HEK293 (cell line): ENCODE data around the gene FRMD4B.

Experiments used
- ZFP41 ChIP-seq: fragments of 450-650 bp; formaldehyde crosslinking; IDR thresholded peaks from 2 replicates; pipeline ENCODE4 v1.5.1; 2016; ENCODE audit warnings: missing biosample characterization, missing genetic modification characterization, borderline replicate concordance
- ZNF132 ChIP-seq: fragments of 450-650 bp; formaldehyde crosslinking; IDR thresholded peaks from 2 replicates; pipeline ENCODE4 v1.5.1; 2017; ENCODE audit warnings: missing biosample characterization, missing genetic modification characterization, borderline replicate concordance
- ZNF555 ChIP-seq: fragments of 450-650 bp; formaldehyde crosslinking; conservative IDR thresholded peaks from 2 replicates; pipeline ENCODE4 v1.5.1; 2017; ENCODE audit warnings: missing biosample characterization, mild to moderate bottlenecking, missing genetic modification characterization, inconsistent platforms
- ZNF707 ChIP-seq: fragments of 450-650 bp; formaldehyde crosslinking; IDR thresholded peaks from 2 replicates; pipeline ENCODE4 v1.5.1; 2016; ENCODE audit warnings: missing biosample characterization, missing genetic modification characterization
- TF ChIP-seq, protein P1 (sequence below): fragments of 450-650 bp; formaldehyde crosslinking; IDR thresholded peaks from 2 replicates; pipeline ENCODE4 v1.5.1; 2016; ENCODE audit warnings: missing biosample characterization, missing genetic modification characterization
- TF ChIP-seq, protein P2 (sequence below): fragments of 450-650 bp; formaldehyde crosslinking; IDR thresholded peaks from 2 replicates; pipeline ENCODE4 v1.5.1; 2016; ENCODE audit warnings: missing biosample characterization, missing genetic modification characterization

DNA sequence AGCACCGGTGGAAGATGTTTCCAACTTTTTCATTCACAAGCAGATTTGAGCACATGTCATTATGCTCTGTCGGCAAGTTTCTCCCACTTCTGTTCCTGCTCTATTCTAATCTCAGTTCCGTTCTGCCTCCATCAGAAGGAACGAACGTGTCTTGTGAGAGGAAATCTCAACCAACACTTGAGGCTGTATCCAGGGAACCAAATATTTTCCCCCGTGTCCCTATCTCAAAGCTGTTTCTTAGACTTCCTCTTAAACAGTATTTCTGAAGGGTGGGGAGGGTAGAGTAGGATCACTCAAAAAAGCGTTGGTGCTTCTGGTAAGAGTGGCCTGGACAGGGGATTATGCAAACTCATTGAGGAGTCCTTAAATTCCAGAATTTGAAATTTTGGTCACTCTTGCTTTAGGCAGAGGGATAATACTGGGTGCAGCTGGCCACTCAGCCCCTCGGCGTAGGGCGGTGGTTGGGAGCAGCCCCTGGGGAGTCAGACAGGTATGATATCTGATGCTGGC is 54.9 kb downstream of the FRMD4B start:
- TF ChIP-seq ZNF707 (tag by site-specific recombination) (no peak), ZFP41 (no peak), ZNF555 (no peak), ZNF132 (tag by site-specific recombination) (no peak)
- TF ChIP-seq, protein P1, sequence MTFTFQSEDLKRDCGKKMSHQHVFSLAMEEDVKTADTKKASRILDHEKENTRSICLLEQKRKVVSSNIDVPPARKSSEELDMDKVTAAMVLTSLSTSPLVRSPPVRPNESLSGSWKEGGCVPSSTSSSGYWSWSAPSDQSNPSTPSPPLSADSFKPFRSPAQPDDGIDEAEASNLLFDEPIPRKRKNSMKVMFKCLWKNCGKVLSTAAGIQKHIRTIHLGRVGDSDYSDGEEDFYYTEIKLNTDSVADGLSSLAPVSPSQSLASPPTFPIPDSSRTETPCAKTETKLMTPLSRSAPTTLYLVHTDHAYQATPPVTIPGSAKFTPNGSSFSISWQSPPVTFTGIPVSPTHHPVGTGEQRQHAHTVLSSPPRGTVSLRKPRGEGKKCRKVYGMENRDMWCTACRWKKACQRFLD (tag by site-specific recombination), result no peak
- TF ChIP-seq, protein P2, sequence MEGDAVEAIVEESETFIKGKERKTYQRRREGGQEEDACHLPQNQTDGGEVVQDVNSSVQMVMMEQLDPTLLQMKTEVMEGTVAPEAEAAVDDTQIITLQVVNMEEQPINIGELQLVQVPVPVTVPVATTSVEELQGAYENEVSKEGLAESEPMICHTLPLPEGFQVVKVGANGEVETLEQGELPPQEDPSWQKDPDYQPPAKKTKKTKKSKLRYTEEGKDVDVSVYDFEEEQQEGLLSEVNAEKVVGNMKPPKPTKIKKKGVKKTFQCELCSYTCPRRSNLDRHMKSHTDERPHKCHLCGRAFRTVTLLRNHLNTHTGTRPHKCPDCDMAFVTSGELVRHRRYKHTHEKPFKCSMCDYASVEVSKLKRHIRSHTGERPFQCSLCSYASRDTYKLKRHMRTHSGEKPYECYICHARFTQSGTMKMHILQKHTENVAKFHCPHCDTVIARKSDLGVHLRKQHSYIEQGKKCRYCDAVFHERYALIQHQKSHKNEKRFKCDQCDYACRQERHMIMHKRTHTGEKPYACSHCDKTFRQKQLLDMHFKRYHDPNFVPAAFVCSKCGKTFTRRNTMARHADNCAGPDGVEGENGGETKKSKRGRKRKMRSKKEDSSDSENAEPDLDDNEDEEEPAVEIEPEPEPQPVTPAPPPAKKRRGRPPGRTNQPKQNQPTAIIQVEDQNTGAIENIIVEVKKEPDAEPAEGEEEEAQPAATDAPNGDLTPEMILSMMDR (tag by site-specific recombination), result no peak
